ENCODE results near the gene STIP1. TPM values are rescaled to one million over a fixed set of nuclear protein-coding genes. Genes with fewer than 3 reads are reported as not detected.

STIP1 gene
- total and polyA plus RNA-seq, 10 of the 15 experiments (the other 5 are each of a cell fraction or from before 2014, with no cell fraction given) = 25.2 to 291 (median 191) TPM

DNA sequence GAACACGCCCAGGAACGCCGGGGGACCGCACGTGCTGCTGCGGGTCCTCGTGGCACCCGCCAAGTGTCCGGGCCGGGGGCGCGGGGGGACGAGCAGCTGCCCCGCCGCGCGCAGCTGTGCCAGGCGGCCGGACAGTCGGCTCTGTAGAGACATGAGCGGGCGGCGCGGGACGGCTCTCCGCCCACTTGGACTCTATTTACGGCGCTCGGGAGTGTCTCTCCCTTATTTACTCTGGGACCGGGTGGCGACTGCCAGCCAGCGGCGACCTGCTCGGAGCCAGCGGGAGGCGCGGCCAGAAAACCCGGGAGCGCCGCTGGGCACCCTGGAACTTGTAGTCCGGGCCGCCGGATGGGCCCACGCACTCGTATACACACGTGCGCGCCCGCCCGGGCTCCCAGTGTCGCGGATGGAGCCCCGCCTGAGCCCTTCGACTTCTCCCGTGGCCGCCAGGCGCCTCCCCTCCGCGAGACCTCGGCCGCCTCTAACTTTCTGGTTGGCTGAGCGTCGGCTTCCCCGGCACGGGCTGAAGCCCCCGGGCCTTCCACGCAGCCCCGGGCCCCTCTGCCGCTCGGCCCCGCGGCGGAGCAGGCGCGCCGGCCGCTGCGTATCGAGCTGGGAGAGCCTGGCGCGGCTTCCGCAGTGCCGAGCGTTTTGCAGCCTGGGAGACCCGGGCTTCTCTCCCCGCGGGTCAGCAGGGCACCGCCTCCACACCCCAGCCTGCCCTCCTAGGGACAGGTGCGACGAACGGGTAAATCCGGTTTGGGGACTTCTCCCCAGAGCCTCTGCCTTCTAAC is 19.9 kb upstream of the STIP1 start, which contains the start of gene MACROD1:
Gene MACROD1 (minus strand): TSS at position 272 of the 794 bp plus-strand sequence. CDS start 119 bp downstream, at position 153.
- RAD21 ChIA-PET (ENCODE audit: unreplicated experiment) = interaction anchor here (0.6 to 1.0 kb wide), 3 partner anchors 20 to 135 kb away, joined by 3 to 4 read pairs (median 3); partner anchors contain the start of gene STIP1
- WGBS (ENCODE audit: insufficient coverage, insufficient replicate concordance, low lambda C conversion rate, missing lambda C conversion rate) = 2% methylated on average over 90 of the region's 92 CpGs
- intact Hi-C loops (cut with micrococcal nuclease; ENCODE audit: unreplicated experiment) (no loop called here), in situ Hi-C loops (cut with MboI) (no loop called here)
- ATAC-seq = peak; percentile 97
- H2AFZ ChIP-seq (ENCODE audit: control insufficient read depth, low read depth, low read length) = peak within 1 kb of the TSS; percentile 90
- H3K27ac ChIP-seq (ENCODE audit: control insufficient read depth, insufficient read depth) = peak within 1 kb of the TSS; percentile 38; the same call in 1 of the 2 replicates
- BruUV-seq (replicated peaks) = no TSS peak
- peak within 1 kb of the TSS; percentile 70 for H3K4me3 ChIP-seq
- SMC1A ChIA-PET (ENCODE audit: uncharacterized antibody, unreplicated experiment) = no interaction called here
- FAIRE-seq = no peak
- no peaks in the 10 kb centered on the region for H4K20me1 ChIP-seq (ENCODE audit: control insufficient read depth, insufficient read depth)
- H3K36me3 ChIP-seq (ENCODE audit: control insufficient read depth in 2 of 2, insufficient read depth in 2 of 2, low read length in 1 of 2) = no peaks in the 10 kb centered on the region
- H3K4me2 ChIP-seq (ENCODE audit: control insufficient read depth, insufficient read depth) = peak within 1 kb of the TSS; percentile 98
- no peaks in the 10 kb centered on the region for H3K27me3 ChIP-seq (replicated peaks in 1 of 2; ENCODE audit: control insufficient read depth in 2 of 2, insufficient read depth in 2 of 2, low read length in 1 of 2)
- CTCF ChIA-PET = interaction anchor here (0.7 to 1.6 kb wide), 2 partner anchors 16 to 191 kb away, joined by 3 to 4 read pairs; partner anchors contain the start of gene COX8A
- POLR2A ChIA-PET = interaction anchor here (0.7 to 1.0 kb wide), 2 partner anchors 80 to 328 kb away, joined by 3 to 4 read pairs; partner anchors contain the start of gene MARK2
- H3K4me1 ChIP-seq (ENCODE audit: control insufficient read depth, insufficient read depth, low read length) = peaks cover 4% of the 10 kb centered on the region; the same call in 1 of the 2 replicates
- H3K9ac ChIP-seq (ENCODE audit: control insufficient read depth, insufficient read depth, low read length) = peak within 1 kb of the TSS; percentile 80
- no peaks in the 10 kb centered on the region; the same call in 2 of the 3 replicates for H3K9me3 ChIP-seq (replicated peaks; ENCODE audit: control insufficient read depth, insufficient read depth, low read length)
- DNase-seq (ENCODE audit: low read depth, low spot score) = no peak
- no peaks in the 10 kb centered on the region for H3K79me2 ChIP-seq (ENCODE audit: control insufficient read depth, insufficient read depth, low read length)
- TF ChIP-seq, protein P1, sequence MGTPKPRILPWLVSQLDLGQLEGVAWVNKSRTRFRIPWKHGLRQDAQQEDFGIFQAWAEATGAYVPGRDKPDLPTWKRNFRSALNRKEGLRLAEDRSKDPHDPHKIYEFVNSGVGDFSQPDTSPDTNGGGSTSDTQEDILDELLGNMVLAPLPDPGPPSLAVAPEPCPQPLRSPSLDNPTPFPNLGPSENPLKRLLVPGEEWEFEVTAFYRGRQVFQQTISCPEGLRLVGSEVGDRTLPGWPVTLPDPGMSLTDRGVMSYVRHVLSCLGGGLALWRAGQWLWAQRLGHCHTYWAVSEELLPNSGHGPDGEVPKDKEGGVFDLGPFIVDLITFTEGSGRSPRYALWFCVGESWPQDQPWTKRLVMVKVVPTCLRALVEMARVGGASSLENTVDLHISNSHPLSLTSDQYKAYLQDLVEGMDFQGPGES (IDR thresholded peaks at IDR 0.05) = no peak
- no peak for TF ChIP-seq ZNF217 (IDR thresholded peaks at IDR 0.05)
- 0 out of 2 replicates have a peak, but pooled peaks have one; percentile 46 for TF ChIP-seq DPF2 (IDR thresholded peaks at IDR 0.05)
- TF ChIP-seq RB1 (IDR thresholded peaks at IDR 0.05; ENCODE audit: borderline replicate concordance) = peak; percentile 51; the same call in 1 of the 2 replicates
- TF ChIP-seq, protein P2, sequence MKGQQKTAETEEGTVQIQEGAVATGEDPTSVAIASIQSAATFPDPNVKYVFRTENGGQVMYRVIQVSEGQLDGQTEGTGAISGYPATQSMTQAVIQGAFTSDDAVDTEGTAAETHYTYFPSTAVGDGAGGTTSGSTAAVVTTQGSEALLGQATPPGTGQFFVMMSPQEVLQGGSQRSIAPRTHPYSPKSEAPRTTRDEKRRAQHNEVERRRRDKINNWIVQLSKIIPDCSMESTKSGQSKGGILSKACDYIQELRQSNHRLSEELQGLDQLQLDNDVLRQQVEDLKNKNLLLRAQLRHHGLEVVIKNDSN (IDR thresholded peaks at IDR 0.05; ENCODE audit: borderline replicate concordance, extremely low read length, insufficient read depth, low read depth, low read length) = peak; percentile 32
- TF ChIP-seq, protein P3, sequence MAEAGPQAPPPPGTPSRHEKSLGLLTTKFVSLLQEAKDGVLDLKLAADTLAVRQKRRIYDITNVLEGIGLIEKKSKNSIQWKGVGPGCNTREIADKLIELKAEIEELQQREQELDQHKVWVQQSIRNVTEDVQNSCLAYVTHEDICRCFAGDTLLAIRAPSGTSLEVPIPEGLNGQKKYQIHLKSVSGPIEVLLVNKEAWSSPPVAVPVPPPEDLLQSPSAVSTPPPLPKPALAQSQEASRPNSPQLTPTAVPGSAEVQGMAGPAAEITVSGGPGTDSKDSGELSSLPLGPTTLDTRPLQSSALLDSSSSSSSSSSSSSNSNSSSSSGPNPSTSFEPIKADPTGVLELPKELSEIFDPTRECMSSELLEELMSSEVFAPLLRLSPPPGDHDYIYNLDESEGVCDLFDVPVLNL (IDR thresholded peaks at IDR 0.05; ENCODE audit: low read depth, low read length) = 0 out of 2 replicates have a peak, but pooled peaks have one; percentile 12
- TF ChIP-seq, protein P4, sequence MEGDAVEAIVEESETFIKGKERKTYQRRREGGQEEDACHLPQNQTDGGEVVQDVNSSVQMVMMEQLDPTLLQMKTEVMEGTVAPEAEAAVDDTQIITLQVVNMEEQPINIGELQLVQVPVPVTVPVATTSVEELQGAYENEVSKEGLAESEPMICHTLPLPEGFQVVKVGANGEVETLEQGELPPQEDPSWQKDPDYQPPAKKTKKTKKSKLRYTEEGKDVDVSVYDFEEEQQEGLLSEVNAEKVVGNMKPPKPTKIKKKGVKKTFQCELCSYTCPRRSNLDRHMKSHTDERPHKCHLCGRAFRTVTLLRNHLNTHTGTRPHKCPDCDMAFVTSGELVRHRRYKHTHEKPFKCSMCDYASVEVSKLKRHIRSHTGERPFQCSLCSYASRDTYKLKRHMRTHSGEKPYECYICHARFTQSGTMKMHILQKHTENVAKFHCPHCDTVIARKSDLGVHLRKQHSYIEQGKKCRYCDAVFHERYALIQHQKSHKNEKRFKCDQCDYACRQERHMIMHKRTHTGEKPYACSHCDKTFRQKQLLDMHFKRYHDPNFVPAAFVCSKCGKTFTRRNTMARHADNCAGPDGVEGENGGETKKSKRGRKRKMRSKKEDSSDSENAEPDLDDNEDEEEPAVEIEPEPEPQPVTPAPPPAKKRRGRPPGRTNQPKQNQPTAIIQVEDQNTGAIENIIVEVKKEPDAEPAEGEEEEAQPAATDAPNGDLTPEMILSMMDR (IDR thresholded peaks at IDR 0.05 in 2 of 3, conservative IDR thresholded peaks at IDR 0.05 in 1 of 3; ENCODE audit: control insufficient read depth in 2 of 3, extremely low read depth in 1 of 3, insufficient read depth in 1 of 3, low read depth in 3 of 3, low read length in 3 of 3) = 0 out of 6 replicates have a peak, but pooled peaks of 1 of the 3 experiments have one; percentile 4
- TF ChIP-seq TCF12 (IDR thresholded peaks at IDR 0.05; ENCODE audit: low read depth, low read length) = peak; percentile 2; the same call in 1 of the 2 replicates
- TF ChIP-seq ZSCAN29 (IDR thresholded peaks at IDR 0.05) = 0 out of 2 replicates have a peak, but pooled peaks have one; percentile 3
- peak; percentile 16 for TF ChIP-seq MEF2B (IDR thresholded peaks at IDR 0.05; ENCODE audit: partially characterized antibody, poor library complexity, severe bottlenecking)
- TF ChIP-seq EGR1 (IDR thresholded peaks at IDR 0.05; ENCODE audit: borderline replicate concordance in 1 of 2, low read depth in 2 of 2, low read length in 2 of 2) = peak in 1 of 2 experiments; percentile 71; a peak in 2 of 3 replicates
- peak; percentile 91 for TF ChIP-seq IKZF1 (conservative IDR thresholded peaks at IDR 0.05)
- peak; percentile 78 for TF ChIP-seq MXI1 (IDR thresholded peaks at IDR 0.05; ENCODE audit: low read depth, low read length)
- TF ChIP-seq FOXM1 (IDR thresholded peaks at IDR 0.05; ENCODE audit: low read depth, low read length) = no peak
- peak; percentile 66 for TF ChIP-seq POLR2A (IDR thresholded peaks at IDR 0.05; ENCODE audit: low read depth, low read length)

Measured in GM12878 (cell line).